Fibroblast of peridontal ligament (primary cell): ENCODE measurements around the gene ROR2.

Source experiments
- DNase-seq: peaks from one replicate; pipeline ENCODE4 v3.0.0-alpha.2; 2010; ENCODE audit errors: extremely low read depth

The ROR2 gene

GRCh38 chr9:91681461-91682305, 268.3 kb downstream of the ROR2 start:
- peak; percentile 28 for DNase-seq

GRCh38 chr9:91680998-91681397, 269.0 kb downstream of the ROR2 start:
- DNase-seq, result no peak

GRCh38 chr9:91680106-91680505, 269.9 kb downstream of the ROR2 start:
- DNase-seq, result no peak

GRCh38 chr9:91678807-91679580, 271.0 kb downstream of the ROR2 start:
- DNase-seq, result no peak

GRCh38 chr9:91677822-91678436, 272.1 kb downstream of the ROR2 start:
- DNase-seq, result no peak

- peak; percentile 35 for DNase-seq
Observed at GRCh38 chr9:91677331-91677730, 272.7 kb downstream of the ROR2 start.

GRCh38 chr9:91676046-91676445, 274.0 kb downstream of the ROR2 start:
- DNase-seq, result peak; percentile 13

GRCh38 chr9:91664663-91665062, 285.4 kb downstream of the ROR2 start:
- no peak for DNase-seq

GRCh38 chr9:91663858-91664257, 286.2 kb downstream of the ROR2 start:
- DNase-seq, result no peak

- no peak for DNase-seq
Observed at GRCh38 chr9:91661451-91661850, 288.6 kb downstream of the ROR2 start.

GRCh38 chr9:91660521-91660920, 289.5 kb downstream of the ROR2 start:
- DNase-seq, result no peak

GRCh38 chr9:91659529-91660495, 290.2 kb downstream of the ROR2 start:
- peak; percentile 6 for DNase-seq

- no peak for DNase-seq
Observed at GRCh38 chr9:91658513-91659105, 291.4 kb downstream of the ROR2 start.

- no peak for DNase-seq
Observed at GRCh38 chr9:91657501-91657900, 292.5 kb downstream of the ROR2 start.

- DNase-seq, result no peak
Observed at GRCh38 chr9:91655658-91656057, 294.4 kb downstream of the ROR2 start.

GRCh38 chr9:91655215-91655614, 294.8 kb downstream of the ROR2 start:
- DNase-seq, result no peak

GRCh38 chr9:91654527-91654926, 295.5 kb downstream of the ROR2 start:
- no peak for DNase-seq

GRCh38 chr9:91647371-91647770, 302.7 kb downstream of the ROR2 start:
- no peak for DNase-seq

GRCh38 chr9:91646702-91647101, 303.3 kb downstream of the ROR2 start:
- no peak for DNase-seq

- DNase-seq, result no peak
Observed at GRCh38 chr9:91644433-91644832, 305.6 kb downstream of the ROR2 start.

- no peak for DNase-seq
Observed at GRCh38 chr9:91643481-91644077, 306.4 kb downstream of the ROR2 start.
